IPS-18a (cell line): Measurements from ENCODE around the gene GUCA2B.

ENCODE experiments used
- H3K27ac ChIP-seq: one replicate; pipeline ENCODE4 v1.5.1; 2013; ENCODE audit warnings: low read length
- H3K27me3 ChIP-seq: one replicate; pipeline ENCODE4 v1.6.1; 2013; ENCODE audit warnings: mild to moderate bottlenecking, low read length; ENCODE audit not compliant: control insufficient read depth, insufficient read depth
- H3K36me3 ChIP-seq: one replicate; pipeline ENCODE4 v1.6.1; 2013; ENCODE audit warnings: low read depth, low read length; ENCODE audit not compliant: control insufficient read depth
- H3K4me1 ChIP-seq: one replicate; pipeline ENCODE4 v1.6.1; 2013; ENCODE audit warnings: low read depth, low read length; ENCODE audit not compliant: control insufficient read depth
- H3K4me3 ChIP-seq: one replicate; pipeline ENCODE4 v1.5.1; 2013; ENCODE audit warnings: low read length
- H3K9ac ChIP-seq: one replicate; pipeline ENCODE4 v1.6.1; 2013; ENCODE audit warnings: mild to moderate bottlenecking, low read length, moderate library complexity
- H3K9me3 ChIP-seq: one replicate; pipeline ENCODE4 v1.6.1; 2013; ENCODE audit warnings: low read depth, low read length; ENCODE audit not compliant: control insufficient read depth

The GUCA2B gene

DNA sequence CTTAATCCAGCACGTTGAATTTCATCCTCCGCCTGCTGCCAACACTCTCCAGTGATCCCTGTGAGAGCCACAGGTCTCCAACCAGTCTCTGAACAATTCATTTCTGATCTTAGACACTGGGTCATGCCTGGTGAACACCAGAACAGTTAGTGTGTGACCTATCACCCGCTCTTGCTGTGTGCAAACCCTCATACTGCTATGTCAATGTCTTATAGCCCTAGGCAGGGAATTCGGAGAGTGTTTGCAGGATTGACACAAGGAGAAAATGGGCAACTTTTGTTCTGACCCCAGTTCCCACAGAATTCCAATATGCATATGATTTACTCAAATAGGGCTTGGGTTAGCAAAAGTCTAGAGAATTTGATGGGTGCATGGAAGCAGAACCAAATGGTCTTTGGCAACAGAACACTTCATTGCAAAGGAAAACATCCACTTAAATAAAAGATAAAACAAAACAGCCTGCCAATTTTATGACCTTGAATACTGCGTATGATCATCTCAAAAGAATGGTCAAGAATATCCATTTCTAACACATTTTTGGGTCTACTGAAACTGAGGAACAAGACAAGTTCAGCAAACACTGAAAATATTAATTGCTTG, 23.0 kb upstream of the GUCA2B start:
- Histone ChIP-seq H3K27ac (no peak overlapping the region), H3K4me3 (no peak overlapping the region), H3K9ac (no peak overlapping the region), H3K36me3 (no peaks in the 10 kb centered on the region), H3K27me3 (no peaks in the 10 kb centered on the region), H3K4me1 (no peaks in the 10 kb centered on the region), H3K9me3 (no peaks in the 10 kb centered on the region)

DNA sequence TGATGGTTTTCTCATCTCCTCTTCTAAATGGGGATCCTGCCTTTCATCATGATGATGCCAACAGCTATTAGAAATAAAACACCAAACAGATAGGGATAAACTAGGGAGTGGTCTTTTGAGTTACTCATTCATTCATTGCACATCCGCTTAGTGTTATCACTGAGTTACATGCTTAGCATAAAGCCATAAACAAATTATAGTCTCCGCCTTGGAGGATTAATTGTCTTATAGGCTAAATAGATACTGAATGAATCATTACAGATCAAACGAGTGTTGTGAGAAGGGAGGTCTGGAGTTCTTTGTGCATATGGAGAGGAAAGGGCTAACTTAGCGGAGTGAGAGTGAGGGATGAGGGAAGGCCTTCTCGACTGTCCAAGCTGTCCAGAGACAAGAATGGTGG, 19.8 kb upstream of the GUCA2B start:
- Histone ChIP-seq H3K4me3 (no peak overlapping the region), H3K27me3 (no peaks in the 10 kb centered on the region), H3K36me3 (no peaks in the 10 kb centered on the region), H3K4me1 (peaks cover 4% of the 10 kb centered on the region), H3K9ac (no peak overlapping the region), H3K9me3 (no peaks in the 10 kb centered on the region), H3K27ac (no peak overlapping the region)

DNA sequence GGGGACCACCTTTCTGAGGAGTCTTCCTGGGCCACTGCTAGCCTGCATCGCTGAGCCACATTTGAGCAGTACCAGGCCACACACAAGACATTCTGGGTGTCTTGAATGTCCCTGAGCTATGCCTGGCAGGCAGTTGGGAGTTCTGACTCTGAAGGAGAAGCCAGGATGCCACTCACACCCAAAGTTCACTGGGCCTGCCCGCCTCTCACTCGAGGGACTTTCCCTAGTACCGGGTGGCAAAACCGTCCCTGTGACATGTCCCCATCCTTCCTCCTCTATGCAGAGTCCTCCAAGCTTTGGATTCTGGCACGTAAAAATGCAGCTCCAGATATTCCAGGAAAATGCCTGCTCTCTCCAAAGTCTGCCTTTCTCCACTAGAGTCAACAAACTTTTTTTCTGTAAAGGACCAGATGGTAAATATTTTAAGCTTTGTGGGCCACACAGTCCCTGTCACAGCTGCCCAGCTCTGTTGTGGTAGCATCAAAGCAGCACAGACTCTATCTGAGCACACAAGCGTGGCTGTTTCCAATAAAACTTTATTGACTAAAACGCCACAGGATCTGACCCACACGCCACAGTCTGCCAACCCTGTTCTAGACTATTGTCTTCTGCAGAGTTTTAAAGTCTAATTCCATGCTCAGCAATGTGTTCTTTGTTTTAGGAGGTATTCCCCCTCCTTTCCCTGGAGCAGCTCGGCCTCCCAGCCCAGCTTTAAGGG, 19.2 kb upstream of the GUCA2B start:
- Histone ChIP-seq H3K9me3 (no peaks in the 10 kb centered on the region), H3K27me3 (no peaks in the 10 kb centered on the region), H3K9ac (no peak overlapping the region), H3K4me3 (no peak overlapping the region), H3K36me3 (no peaks in the 10 kb centered on the region), H3K4me1 (peaks cover 4% of the 10 kb centered on the region), H3K27ac (no peak overlapping the region)

DNA sequence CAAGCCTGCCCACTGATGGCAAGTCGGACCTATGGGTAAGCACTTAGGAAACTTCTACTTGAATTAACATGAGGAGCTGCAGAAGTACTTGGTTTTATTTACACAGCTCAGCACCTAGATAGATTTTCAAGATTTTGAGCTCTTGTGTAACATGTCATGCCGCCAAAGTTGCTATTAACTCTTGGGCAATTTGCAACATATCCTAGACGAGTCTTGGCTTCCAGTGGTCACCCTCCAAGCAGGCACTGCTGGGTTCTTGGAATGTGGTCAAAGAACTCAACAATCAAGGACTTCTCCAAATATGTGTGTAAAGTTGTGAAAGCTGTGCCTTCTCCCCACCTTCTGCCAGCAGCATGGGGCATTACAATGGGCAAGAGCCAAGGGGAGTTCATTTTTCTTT, 17.8 kb upstream of the GUCA2B start:
- Histone ChIP-seq H3K4me1 (peaks cover 4% of the 10 kb centered on the region), H3K9me3 (no peaks in the 10 kb centered on the region), H3K36me3 (no peaks in the 10 kb centered on the region), H3K9ac (no peak overlapping the region), H3K27me3 (no peaks in the 10 kb centered on the region), H3K27ac (no peak overlapping the region), H3K4me3 (no peak overlapping the region)

DNA sequence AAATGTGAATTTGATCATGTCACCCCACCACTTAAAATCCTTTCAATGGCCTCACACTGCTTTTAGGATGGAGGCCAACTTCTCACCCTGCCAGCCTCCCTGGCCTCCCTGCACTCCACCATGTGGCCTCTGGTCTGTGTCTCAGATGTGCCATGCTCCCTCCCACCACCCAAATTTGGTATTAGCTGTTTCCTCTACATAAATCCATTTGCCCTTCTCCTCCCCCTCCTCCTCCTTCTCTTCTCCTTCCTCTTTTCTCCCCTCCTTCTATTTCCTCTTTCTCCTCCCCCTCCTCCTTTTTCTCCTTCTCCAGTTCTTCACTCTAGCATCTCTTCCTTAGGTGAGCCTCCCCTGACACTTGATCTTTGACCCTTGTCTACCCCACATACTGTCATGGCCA, 16.7 kb upstream of the GUCA2B start:
- H3K9ac ChIP-seq: no peak overlapping the region
- no peaks in the 10 kb centered on the region for H3K27me3 ChIP-seq
- H3K36me3 ChIP-seq: no peaks in the 10 kb centered on the region
- no peak overlapping the region for H3K27ac ChIP-seq
- H3K9me3 ChIP-seq: no peaks in the 10 kb centered on the region
- peaks cover 4% of the 10 kb centered on the region for H3K4me1 ChIP-seq
- no peak overlapping the region for H3K4me3 ChIP-seq

DNA sequence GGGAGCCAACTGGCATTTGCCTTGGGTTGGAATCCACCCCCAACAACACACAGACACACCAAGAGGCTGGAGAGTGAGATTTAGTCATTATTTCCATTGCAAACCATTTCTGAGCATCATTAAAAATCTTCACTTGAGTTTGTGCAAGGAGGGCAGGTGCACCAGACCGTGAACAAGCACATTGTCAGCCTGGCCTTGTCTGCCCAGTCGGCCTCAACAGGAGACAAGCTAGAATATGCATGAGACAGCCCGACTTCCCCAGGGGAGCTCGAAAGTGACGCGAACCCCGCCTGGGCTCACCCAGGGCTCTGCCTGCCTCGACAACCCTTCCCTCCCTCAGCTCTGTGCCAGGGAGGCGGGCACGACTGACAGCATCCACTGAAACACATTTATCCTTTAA, 15.4 kb upstream of the GUCA2B start:
- no peak overlapping the region for H3K27ac ChIP-seq
- no peak overlapping the region for H3K9ac ChIP-seq

DNA sequence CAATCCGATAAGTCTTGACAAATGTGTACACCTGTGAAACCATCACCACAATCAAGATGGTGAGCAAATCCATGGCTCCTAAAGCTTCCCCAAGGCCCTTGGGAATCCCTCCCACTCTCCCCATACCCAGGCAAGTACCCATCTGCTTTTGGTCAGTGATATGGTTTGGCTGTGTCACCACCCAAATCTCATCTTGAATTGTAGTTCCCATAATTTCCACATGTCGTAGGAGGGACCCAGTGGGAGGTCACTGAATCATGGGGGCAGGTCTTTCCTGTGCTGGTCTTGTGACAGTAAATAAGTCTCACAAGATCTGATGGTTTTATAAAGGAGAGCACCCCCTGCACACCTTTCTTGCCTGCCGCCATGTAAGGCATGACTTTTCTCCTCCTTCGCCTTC, 14.6 kb upstream of the GUCA2B start:
- Histone ChIP-seq H3K4me1 (peaks cover 4% of the 10 kb centered on the region), H3K27me3 (no peaks in the 10 kb centered on the region), H3K9ac (no peak overlapping the region), H3K36me3 (no peaks in the 10 kb centered on the region), H3K27ac (no peak overlapping the region), H3K4me3 (no peak overlapping the region), H3K9me3 (no peaks in the 10 kb centered on the region)

More for the DNA sequence above, 15.4 kb upstream of the GUCA2B start:
- H3K4me1 ChIP-seq: peaks cover 4% of the 10 kb centered on the region
- H3K36me3 ChIP-seq: no peaks in the 10 kb centered on the region
- H3K9me3 ChIP-seq: no peaks in the 10 kb centered on the region
- no peaks in the 10 kb centered on the region for H3K27me3 ChIP-seq
- H3K4me3 ChIP-seq: no peak overlapping the region

DNA sequence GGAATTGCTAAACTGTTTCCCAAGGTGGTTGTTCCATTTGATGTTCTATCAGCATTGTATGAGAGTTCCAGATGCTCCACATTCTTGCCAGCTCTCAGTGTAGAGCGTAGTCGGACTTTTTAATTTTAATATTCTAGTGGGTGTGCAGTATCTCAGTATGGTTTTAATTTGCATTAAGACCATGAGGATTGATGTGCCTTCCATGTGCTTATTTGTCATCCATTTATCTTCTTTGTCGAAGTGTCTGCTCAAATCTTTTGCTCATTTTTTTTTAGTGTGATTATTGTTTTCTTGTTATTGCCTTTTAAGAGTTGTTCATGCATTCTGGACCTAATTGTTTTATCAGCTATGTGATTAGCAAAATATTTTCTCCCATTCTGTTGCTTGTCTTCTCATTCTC, 13.8 kb upstream of the GUCA2B start:
- Histone ChIP-seq H3K9me3 (no peaks in the 10 kb centered on the region), H3K27ac (no peak overlapping the region), H3K4me3 (no peak overlapping the region), H3K27me3 (no peaks in the 10 kb centered on the region), H3K36me3 (no peaks in the 10 kb centered on the region), H3K9ac (no peak overlapping the region), H3K4me1 (peaks cover 4% of the 10 kb centered on the region)

DNA sequence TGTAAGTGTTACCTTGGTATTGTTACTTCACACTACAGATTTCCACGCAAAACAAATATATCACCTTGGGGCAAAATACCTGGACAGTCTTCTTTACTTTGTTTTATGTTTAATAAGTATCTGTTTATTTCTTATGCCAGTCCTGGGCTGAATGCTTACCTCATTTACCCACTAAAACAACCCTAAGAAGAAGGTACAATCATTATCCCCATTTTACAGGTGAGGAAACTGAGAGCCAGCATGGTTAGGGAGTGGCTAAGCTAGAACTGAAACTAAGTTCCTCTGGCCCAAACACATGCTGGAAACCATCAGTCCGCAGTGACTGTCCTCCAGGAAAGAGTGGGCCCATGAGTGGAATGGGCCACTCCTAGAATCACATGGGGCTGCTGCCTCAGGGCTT, 13.0 kb upstream of the GUCA2B start:
- no peaks in the 10 kb centered on the region for H3K36me3 ChIP-seq
- H3K27ac ChIP-seq: no peak overlapping the region
- no peak overlapping the region for H3K4me3 ChIP-seq
- H3K9me3 ChIP-seq: no peaks in the 10 kb centered on the region
- no peak overlapping the region for H3K9ac ChIP-seq
- no peaks in the 10 kb centered on the region for H3K27me3 ChIP-seq
- H3K4me1 ChIP-seq: peaks cover 4% of the 10 kb centered on the region

DNA sequence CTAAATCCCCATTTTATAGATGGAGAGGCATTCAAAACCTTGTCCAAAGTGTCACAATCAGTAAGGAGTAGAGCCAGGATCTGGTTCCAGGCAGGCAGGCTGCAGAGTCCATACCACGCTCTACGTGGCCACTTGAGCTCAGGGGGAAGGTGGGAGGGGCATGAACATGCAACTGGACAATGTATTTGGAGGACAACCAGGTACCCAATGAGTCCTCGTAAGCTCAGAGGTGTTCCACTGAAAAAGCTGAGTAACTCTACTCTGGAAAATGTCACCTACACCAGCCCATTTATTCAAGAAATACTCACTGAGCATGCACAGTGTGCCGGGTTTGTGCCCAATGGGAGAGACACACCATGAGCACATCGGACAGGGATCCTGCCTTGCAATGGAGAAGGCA, 11.2 kb upstream of the GUCA2B start:
- H3K36me3 ChIP-seq: no peaks in the 10 kb centered on the region
- no peak overlapping the region for H3K4me3 ChIP-seq
- H3K27ac ChIP-seq: no peak overlapping the region
- H3K4me1 ChIP-seq: peaks cover 4% of the 10 kb centered on the region
- no peaks in the 10 kb centered on the region for H3K27me3 ChIP-seq
- H3K9ac ChIP-seq: no peak overlapping the region
- no peaks in the 10 kb centered on the region for H3K9me3 ChIP-seq

DNA sequence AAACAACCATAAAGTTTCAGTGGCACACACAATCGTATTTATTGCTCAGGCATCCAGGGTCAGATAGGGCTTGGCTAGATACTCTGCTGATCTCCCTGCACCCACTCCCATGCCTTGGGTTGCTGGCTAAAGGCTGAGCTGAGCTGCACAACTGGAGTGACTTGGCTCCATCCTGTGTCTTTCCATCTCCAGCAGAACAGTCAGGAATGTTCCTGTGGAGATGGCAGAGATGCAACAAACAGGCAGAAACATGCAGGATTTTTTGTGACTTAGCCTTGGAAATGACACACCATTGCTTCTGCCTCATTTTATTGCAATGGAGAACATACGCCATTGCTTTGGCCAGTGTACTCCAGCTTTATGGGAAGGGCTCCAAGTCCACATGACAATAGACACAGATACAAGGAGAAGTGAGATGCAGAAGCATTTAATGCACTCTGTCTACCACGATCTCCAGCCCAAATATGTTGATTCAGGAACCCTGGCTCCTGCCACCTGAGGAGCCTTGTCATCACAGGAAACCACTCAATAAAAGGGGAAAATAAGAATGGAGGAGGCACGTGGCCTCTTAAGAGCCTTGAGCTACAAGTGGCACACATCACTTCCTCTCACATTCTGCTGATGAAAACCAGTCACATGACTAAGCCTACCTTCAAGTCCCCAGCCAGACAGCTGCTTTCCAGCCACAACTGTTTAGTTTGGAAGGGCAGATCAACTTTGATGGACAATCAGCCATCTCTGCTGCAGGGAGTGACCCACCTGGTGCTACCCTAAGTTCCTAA, 10.1 kb upstream of the GUCA2B start:
- Histone ChIP-seq H3K36me3 (no peaks in the 10 kb centered on the region), H3K27me3 (no peaks in the 10 kb centered on the region), H3K4me1 (no peaks in the 10 kb centered on the region), H3K9ac (no peak overlapping the region), H3K4me3 (no peak overlapping the region), H3K27ac (no peak overlapping the region), H3K9me3 (no peaks in the 10 kb centered on the region)
